Muscle layer of duodenum (tissue), 2 donors: Measurements from ENCODE around the gene SLC51A.

Experiments used
- H3K27ac ChIP-seq: one replicate; pipeline ENCODE4 v1.7.0; 2013; ENCODE audit warnings: mild to moderate bottlenecking, low read length
- H3K27me3 ChIP-seq: one replicate; pipeline ENCODE4 v1.7.0; 2013; ENCODE audit warnings: low read depth, mild to moderate bottlenecking, control low read depth, low read length
- H3K36me3 ChIP-seq, 2 donors: one replicate each; pipeline ENCODE4 v1.7.0; 2013; ENCODE audit warnings: low read length in 2 of 2, control low read depth in 1 of 2, mild to moderate bottlenecking in 1 of 2; ENCODE audit not compliant: insufficient read depth in 2 of 2, control insufficient read depth in 1 of 2
- H3K4me1 ChIP-seq, 2 donors: one replicate each; pipeline ENCODE4 v1.7.0; 2013; ENCODE audit warnings: low read length in 2 of 2, mild to moderate bottlenecking in 2 of 2, control low read depth in 1 of 2, moderate library complexity in 1 of 2; ENCODE audit not compliant: insufficient read depth in 2 of 2, control insufficient read depth in 1 of 2
- H3K4me3 ChIP-seq, 2 donors: one replicate each; pipeline ENCODE4 v1.7.0; 2013; ENCODE audit warnings: low read length in 2 of 2, low read depth in 1 of 2, mild to moderate bottlenecking in 1 of 2
- H3K9me3 ChIP-seq, 2 donors: one replicate each; pipeline ENCODE4 v1.7.0; 2013; ENCODE audit warnings: low read length in 2 of 2, control low read depth in 1 of 2, mild to moderate bottlenecking in 1 of 2; ENCODE audit not compliant: control insufficient read depth in 1 of 2
- donor health status: healthy.

SLC51A gene

DNA sequence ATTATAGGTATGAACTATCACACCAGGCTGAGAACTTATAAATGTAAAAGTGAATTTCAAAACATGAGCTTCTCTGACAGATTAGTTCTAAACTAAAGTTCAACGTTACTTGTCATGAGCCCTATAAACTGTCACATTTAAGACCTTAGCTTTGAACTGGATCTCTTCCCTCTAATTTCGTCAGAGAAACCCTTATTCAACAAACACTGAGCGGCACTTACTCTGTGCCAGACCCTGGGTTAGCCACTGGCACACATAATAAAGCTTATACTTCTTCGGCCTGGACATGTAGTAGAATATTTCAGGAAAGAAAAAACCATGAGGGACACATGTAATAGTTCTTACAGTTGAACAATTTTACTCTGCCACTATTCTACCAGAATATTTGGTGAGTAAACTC, 65.6 kb downstream of the SLC51A start:
- Histone ChIP-seq H3K9me3 (no peaks in the 10 kb centered on the region), H3K4me1 (peaks cover 5 to 24% of the 10 kb centered on the region in 2 donors), H3K27me3 (no peaks in the 10 kb centered on the region), H3K27ac (peak overlapping the region; percentile 21), H3K4me3 (no peak overlapping the region), H3K36me3 (no peaks in the 10 kb centered on the region)
